HepG2 (cell line): ENCODE data around the gene WSB1. TPM values are rescaled to one million over a fixed set of nuclear protein-coding genes. Genes with fewer than 3 reads are reported as not detected.

ENCODE experiments used
- ATAC-seq: fragments of 200-7000 bp; cut with Tn5 transposase; 3 replicates; pipeline ENCODE4 v1.9.1; 2020; ENCODE audit warnings: mild to moderate bottlenecking, moderate library complexity
- BruUV-seq: library from RNA; stranded (reverse); fragments of 400-500 nt; replicated peaks from 2 replicates; lab custom pipeline; 2021; lab: Mats Ljungman, UMichigan
- CTCF ChIA-PET: fragments of 300-600 bp; formaldehyde crosslinking; extraction: SDS; loops from one replicate; lab custom pipeline; 2021; ENCODE audit warnings: low total read pairs, inconsistent platforms, low intra/inter-chr PET ratio; lab: Yijun Ruan, JAX
- POLR2A ChIA-PET: fragments of 350-600 bp; sonication (Branson Sonifier 250); formaldehyde crosslinking; loops from one replicate; lab custom pipeline; 2020; ENCODE audit warnings: antibody characterized with exemption, inconsistent platforms; lab: Yijun Ruan, JAX
- DNase-seq: peaks from one replicate; pipeline ENCODE4 v3.0.0-alpha.2; 2015; ENCODE audit warnings: low spot score
- FAIRE-seq: peaks from 3 replicates; lab custom pipeline; 2011; peaks lifted over from hg19 to GRCh38; lab: Jason Lieb, UNC
- H2AFZ ChIP-seq: one replicate; pipeline ENCODE4 v1.6.1; 2011; ENCODE audit warnings: low read length, inconsistent platforms
- H3K27ac ChIP-seq: fragments of 300-600 bp; 3 replicates; pipeline ENCODE4 v1.8.0; 2011; ENCODE audit warnings: mixed run types, mild to moderate bottlenecking, mixed read lengths, low read length, inconsistent platforms; ENCODE audit not compliant: insufficient read depth; ENCODE audit errors: extremely low read length
- H3K27me3 ChIP-seq, 2 experiments: fragments of 200-600 bp in 1 of 2; 2 replicates in 1 of 2; 3 replicates in 1 of 2; pipeline versions ENCODE4 v1.6.0 to v1.8.0; 2011; ENCODE audit warnings: low read length in 2 of 2, mild to moderate bottlenecking in 2 of 2, moderate library complexity in 2 of 2, inconsistent platforms in 1 of 2; ENCODE audit not compliant: insufficient read depth in 2 of 2, control insufficient read depth in 1 of 2
- H3K36me3 ChIP-seq, 2 experiments: fragments of 200-600 bp in 1 of 2; replicated peaks in 1 of 2; 2 replicates in 1 of 2; 3 replicates in 1 of 2; pipeline versions ENCODE4 v1.5.1 to v1.8.0; 2011; ENCODE audit warnings: low read length in 2 of 2, inconsistent platforms in 1 of 2; ENCODE audit not compliant: insufficient read depth in 2 of 2, control insufficient read depth in 1 of 2
- H3K4me1 ChIP-seq: 2 replicates; pipeline ENCODE4 v1.5.1; 2012; ENCODE audit warnings: low read length, inconsistent platforms; ENCODE audit not compliant: insufficient read depth
- H3K4me2 ChIP-seq: 2 replicates; pipeline ENCODE4 v1.6.0; 2011; ENCODE audit warnings: low read depth, low read length, inconsistent platforms
- H3K4me3 ChIP-seq, 3 experiments: fragments of 200-600 bp in 1 of 3; sonication (generic), shearing (Covaris generic) in 1 of 3; replicated peaks in 1 of 3; 2 replicates each; pipeline ENCODE4 v1.5.1; 2011 to 2016; ENCODE audit warnings: low read length in 3 of 3, inconsistent platforms in 2 of 3, low read depth in 2 of 3, mild to moderate bottlenecking in 2 of 3, control low read depth in 1 of 3, mixed read lengths in 1 of 3; ENCODE audit not compliant: insufficient read depth in 1 of 3
- H3K79me2 ChIP-seq: one replicate; pipeline ENCODE4 v1.6.1; 2011; ENCODE audit warnings: low read length, inconsistent platforms; ENCODE audit not compliant: insufficient read depth
- H3K9ac ChIP-seq: 2 replicates; pipeline ENCODE4 v1.6.0; 2011; ENCODE audit warnings: mild to moderate bottlenecking, low read depth, low read length, inconsistent platforms; ENCODE audit not compliant: insufficient read depth
- H3K9me3 ChIP-seq: 2 replicates; pipeline ENCODE4 v1.5.1; 2012; ENCODE audit warnings: mild to moderate bottlenecking, low read length
- H4K20me1 ChIP-seq: 2 replicates; pipeline ENCODE4 v1.6.0; 2011; ENCODE audit warnings: inconsistent platforms, mild to moderate bottlenecking, low read length, moderate library complexity; ENCODE audit not compliant: insufficient read depth
- FOXO1 ChIP-seq: sonication (generic); formaldehyde crosslinking; IDR thresholded peaks from 2 replicates; pipeline ENCODE4 v1.4.0; 2020; ENCODE audit warnings: missing genetic modification reagents
- IKZF5 ChIP-seq: IDR thresholded peaks from 2 replicates; pipeline ENCODE4 v1.6.1; 2018; ENCODE audit warnings: missing genetic modification reagents, mild to moderate bottlenecking, missing compliant biosample characterization
- KLF11 ChIP-seq: IDR thresholded peaks from 2 replicates; pipeline ENCODE4 v1.6.1; 2016; ENCODE audit warnings: missing compliant biosample characterization
- MED8 ChIP-seq: sonication (generic); formaldehyde crosslinking; IDR thresholded peaks from 2 replicates; pipeline ENCODE4 v1.8.1; 2023; ENCODE audit warnings: mild to moderate bottlenecking, missing genetic modification reagents; ENCODE audit not compliant: insufficient replicate concordance
- PPARG ChIP-seq: conservative IDR thresholded peaks from 2 replicates; pipeline ENCODE4 v1.6.1; 2016; ENCODE audit warnings: missing biosample characterization, missing genetic modification reagents
- SNRNP70 ChIP-seq: fragments of 200-400 bp; formaldehyde crosslinking; IDR thresholded peaks from 2 replicates; pipeline ENCODE4 v1.6.1; 2017; ENCODE audit warnings: mild to moderate bottlenecking, low read depth, low read length, moderate library complexity
- ZNF280D ChIP-seq: sonication (generic); formaldehyde crosslinking; IDR thresholded peaks from 2 replicates; pipeline ENCODE4 v1.5.1; 2020; ENCODE audit warnings: mild to moderate bottlenecking, missing genetic modification reagents
- WGBS: methylation state at CpG from one replicate; pipeline ENCODE4 v1.1.6; 2017; ENCODE audit warnings: low lambda C conversion rate; 5-methylcytosine and 5-hydroxymethylcytosine counted together
- in situ Hi-C: cut with HindIII; loops from 2 replicates; pipeline ENCODE4 v1.10.0; 2017; ENCODE audit warnings: low pct_unique_long_range_greater_than_20kb; ENCODE audit not compliant: extremely low pct_ligation_motif_present
- intact Hi-C: fragments of 100-400 bp; cut with micrococcal nuclease; formaldehyde crosslinking; loops from one replicate; pipeline ENCODE4 v1.10.0; 2022; ENCODE audit not compliant: unreplicated experiment
- polyA plus RNA-seq, 8 experiments: library from polyadenylated mRNA; depleted of rRNA in 3 of 8; stranded (reverse) in 7 of 8; unstranded in 1 of 8; fragments of >200 nt; fragmentation: Illumina TruSeq in 4 of 8; extraction: Trizol in 4 of 8; gene quantifications; 2 replicates each; pipeline versions ENCODE4 v1.2.1 to v1.2.3, GENCODE V29; 2011 to 2016; ENCODE audit warnings: low read depth in 4 of 8, missing spikeins in 1 of 8, mixed read lengths in 1 of 8; ENCODE audit not compliant: insufficient read depth in 1 of 8
- total RNA-seq, 5 experiments: library from RNA; depleted of rRNA; stranded (reverse); fragments of >200 nt; fragmentation: Illumina TruSeq; extraction: Trizol; gene quantifications; 2 replicates each; pipeline ENCODE4 v1.2.3, GENCODE V29; 2016; ENCODE audit warnings: low read depth in 1 of 5
- TF ChIP-seq, protein P1 (sequence below): sonication (generic); formaldehyde crosslinking; IDR thresholded peaks from 2 replicates; pipeline ENCODE4 v1.5.1; 2020; ENCODE audit warnings: mild to moderate bottlenecking, missing genetic modification reagents, moderate library complexity
- TF ChIP-seq, protein P2 (sequence below): sonication (generic); formaldehyde crosslinking; IDR thresholded peaks from 2 replicates; pipeline ENCODE4 v1.5.1; 2020; ENCODE audit warnings: missing genetic modification reagents, mild to moderate bottlenecking, borderline replicate concordance

Gene WSB1
- total and polyA plus RNA-seq, 2 of the 13 experiments (the other 11 are each of a cell fraction or from before 2014, with no cell fraction given) = 81.3 to 294 TPM

DNA sequence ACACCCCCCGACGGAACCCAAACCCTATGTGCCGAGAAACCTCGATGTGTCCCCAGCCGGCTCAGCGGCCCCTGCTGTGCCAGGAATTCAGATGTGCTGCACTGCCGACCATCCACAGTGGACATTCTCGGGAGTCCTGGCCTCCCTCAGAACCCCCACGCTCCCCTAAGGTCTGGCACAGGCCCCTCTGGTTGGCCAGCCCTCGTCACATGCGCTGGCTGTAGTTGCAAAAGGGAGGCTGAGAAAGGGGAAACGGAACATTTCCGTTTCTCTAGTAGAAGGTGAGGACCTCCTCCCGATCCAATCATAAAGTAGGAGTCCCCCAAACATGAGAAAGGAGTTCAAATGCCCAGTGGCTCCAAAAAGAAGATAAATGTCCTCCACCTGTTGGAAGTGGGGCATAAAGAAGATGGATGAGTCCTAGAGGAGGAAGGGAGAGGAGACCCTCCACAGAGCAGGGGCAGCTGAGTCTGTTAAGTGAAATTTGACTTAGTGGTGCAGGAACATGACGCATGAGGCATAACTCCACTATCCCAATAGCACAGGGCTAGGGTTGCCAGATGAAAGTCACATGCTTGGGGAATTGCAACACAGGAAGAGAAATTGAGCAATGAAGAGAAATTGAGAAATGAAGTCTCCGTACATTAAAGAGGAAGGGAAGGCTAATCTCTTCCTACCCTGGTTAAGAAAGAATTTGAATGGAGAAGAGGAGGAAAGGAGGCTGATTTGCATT is 49.3 kb upstream of the WSB1 start (continued):
- TF ChIP-seq IKZF5 (CRISPR knock-in tag) = no peak
- TF ChIP-seq MED8 (CRISPR knock-in tag) = no peak

DNA sequence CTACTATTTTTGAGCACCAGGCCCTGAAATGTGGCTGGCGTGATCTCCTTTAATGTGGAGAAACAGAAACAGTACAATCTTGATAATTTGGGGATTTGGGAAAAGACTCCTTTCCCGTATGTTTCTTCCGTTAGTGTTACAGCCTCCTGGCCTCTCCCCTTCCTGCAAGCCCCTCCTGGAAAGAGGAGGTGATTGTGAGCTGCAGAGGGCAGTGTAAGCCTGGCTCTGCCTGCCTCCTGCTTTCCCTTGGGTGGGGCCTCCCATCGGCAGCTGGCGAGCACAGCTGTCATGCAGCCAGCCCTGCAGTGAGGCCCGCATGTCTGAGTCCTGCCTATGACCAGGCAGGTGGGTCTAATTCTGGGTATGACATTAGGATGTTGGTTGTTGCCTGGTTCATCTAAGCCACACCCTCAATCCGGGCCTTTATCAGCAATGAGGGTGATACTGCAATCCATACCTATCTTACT is 48.7 kb upstream of the WSB1 start:
- FAIRE-seq = peak; percentile 71
- peak; percentile 97 for ATAC-seq
- peaks cover 3 to 11% of the 10 kb centered on the region in 2 experiments; a peak in 3 of 5 replicates for H3K27me3 ChIP-seq
- no peak overlapping the region for H2AFZ ChIP-seq
- no peaks in the 10 kb centered on the region for H3K9me3 ChIP-seq
- peak; percentile 80 for DNase-seq
- peaks cover 36% of the 10 kb centered on the region for H3K4me1 ChIP-seq
- ChIA-PET POLR2A (interaction anchor here (1.0 to 2.6 kb wide), 2 partner anchors 49 to 135 kb away, joined by 3 to 21 read pairs; partner anchors contain the start of gene WSB1), CTCF (interaction anchor here (1.0 to 3.0 kb wide), 3 partner anchors 88 to 185 kb away, joined by 4 to 28 read pairs (median 19); no protein-coding TSS in a partner anchor)
- peak overlapping the region; percentile 72 for H3K4me2 ChIP-seq
- intact Hi-C loops (loop anchor here (1.0 to 2.0 kb wide), 4 partner anchors 50 to 136 kb away; no protein-coding TSS in a partner anchor), in situ Hi-C loops (loop anchor here (5.0 kb wide), 2 partner anchors 47 to 87 kb away; partner anchors contain the start of gene WSB1)
- H3K9ac ChIP-seq = peak overlapping the region; percentile 42; the same call in 1 of the 2 replicates
- whole genome bisulfite sequencing = 3% methylated on average over 6 of the region's 7 CpGs
- BruUV-seq = no TSS peak
- no peaks in the 10 kb centered on the region for H4K20me1 ChIP-seq
- H3K36me3 ChIP-seq = no peaks in the 10 kb centered on the region
- H3K4me3 ChIP-seq = peak overlapping the region in 2 of 3 experiments; percentile 29 to 41; a peak in 1 of 6 replicates
- no peaks in the 10 kb centered on the region for H3K79me2 ChIP-seq
- H3K27ac ChIP-seq = no peak overlapping the region
- TF ChIP-seq ZNF280D (CRISPR knock-in tag) (0 out of 2 replicates have a peak, but pooled peaks have one; percentile 46), KLF11 (peak; percentile 68; the same call in 1 of the 2 replicates), SNRNP70 (no peak), PPARG (CRISPR knock-in tag) (peak; percentile 39; the same call in 1 of the 2 replicates), FOXO1 (CRISPR knock-in tag) (peak; percentile 67; the same call in 1 of the 2 replicates)
- TF ChIP-seq, protein P1, sequence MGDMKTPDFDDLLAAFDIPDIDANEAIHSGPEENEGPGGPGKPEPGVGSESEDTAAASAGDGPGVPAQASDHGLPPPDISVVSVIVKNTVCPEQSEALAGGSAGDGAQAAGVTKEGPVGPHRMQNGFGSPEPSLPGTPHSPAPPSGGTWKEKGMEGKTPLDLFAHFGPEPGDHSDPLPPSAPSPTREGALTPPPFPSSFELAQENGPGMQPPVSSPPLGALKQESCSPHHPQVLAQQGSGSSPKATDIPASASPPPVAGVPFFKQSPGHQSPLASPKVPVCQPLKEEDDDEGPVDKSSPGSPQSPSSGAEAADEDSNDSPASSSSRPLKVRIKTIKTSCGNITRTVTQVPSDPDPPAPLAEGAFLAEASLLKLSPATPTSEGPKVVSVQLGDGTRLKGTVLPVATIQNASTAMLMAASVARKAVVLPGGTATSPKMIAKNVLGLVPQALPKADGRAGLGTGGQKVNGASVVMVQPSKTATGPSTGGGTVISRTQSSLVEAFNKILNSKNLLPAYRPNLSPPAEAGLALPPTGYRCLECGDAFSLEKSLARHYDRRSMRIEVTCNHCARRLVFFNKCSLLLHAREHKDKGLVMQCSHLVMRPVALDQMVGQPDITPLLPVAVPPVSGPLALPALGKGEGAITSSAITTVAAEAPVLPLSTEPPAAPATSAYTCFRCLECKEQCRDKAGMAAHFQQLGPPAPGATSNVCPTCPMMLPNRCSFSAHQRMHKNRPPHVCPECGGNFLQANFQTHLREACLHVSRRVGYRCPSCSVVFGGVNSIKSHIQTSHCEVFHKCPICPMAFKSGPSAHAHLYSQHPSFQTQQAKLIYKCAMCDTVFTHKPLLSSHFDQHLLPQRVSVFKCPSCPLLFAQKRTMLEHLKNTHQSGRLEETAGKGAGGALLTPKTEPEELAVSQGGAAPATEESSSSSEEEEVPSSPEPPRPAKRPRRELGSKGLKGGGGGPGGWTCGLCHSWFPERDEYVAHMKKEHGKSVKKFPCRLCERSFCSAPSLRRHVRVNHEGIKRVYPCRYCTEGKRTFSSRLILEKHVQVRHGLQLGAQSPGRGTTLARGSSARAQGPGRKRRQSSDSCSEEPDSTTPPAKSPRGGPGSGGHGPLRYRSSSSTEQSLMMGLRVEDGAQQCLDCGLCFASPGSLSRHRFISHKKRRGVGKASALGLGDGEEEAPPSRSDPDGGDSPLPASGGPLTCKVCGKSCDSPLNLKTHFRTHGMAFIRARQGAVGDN (CRISPR knock-in tag) = peak; percentile 67
- TF ChIP-seq, protein P2, sequence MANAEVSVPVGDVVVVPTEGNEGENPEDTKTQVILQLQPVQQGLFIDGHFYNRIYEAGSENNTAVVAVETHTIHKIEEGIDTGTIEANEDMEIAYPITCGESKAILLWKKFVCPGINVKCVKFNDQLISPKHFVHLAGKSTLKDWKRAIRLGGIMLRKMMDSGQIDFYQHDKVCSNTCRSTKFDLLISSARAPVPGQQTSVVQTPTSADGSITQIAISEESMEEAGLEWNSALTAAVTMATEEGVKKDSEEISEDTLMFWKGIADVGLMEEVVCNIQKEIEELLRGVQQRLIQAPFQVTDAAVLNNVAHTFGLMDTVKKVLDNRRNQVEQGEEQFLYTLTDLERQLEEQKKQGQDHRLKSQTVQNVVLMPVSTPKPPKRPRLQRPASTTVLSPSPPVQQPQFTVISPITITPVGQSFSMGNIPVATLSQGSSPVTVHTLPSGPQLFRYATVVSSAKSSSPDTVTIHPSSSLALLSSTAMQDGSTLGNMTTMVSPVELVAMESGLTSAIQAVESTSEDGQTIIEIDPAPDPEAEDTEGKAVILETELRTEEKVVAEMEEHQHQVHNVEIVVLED (CRISPR knock-in tag) = no peak
